ENCODE results near the gene TPT1.

Gene TPT1

DNA sequence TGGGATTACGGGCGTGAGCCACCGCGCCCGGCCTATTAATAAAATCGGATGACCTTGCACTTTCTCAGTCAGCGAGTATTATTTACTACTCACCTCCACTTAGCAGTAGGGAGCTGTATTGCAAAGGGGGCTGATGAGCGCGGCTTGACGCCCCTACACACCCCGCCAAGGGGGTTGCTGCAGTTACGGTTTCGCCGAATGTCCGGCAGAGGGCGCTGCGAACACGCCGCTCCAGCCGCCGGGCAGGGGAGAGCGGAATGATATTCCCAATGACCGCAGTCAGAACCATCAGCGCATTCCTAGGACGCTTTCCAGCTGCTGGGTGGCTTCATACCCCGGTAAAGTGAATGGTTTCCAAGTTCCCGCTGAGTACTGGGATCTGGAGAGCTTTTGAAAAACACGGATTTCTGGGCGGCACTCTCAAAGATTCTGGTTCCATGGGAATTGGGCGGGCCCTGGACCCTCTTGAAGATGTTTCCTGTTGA, 30.0 kb upstream of the TPT1 start:
- TF ChIP-seq, protein P1, sequence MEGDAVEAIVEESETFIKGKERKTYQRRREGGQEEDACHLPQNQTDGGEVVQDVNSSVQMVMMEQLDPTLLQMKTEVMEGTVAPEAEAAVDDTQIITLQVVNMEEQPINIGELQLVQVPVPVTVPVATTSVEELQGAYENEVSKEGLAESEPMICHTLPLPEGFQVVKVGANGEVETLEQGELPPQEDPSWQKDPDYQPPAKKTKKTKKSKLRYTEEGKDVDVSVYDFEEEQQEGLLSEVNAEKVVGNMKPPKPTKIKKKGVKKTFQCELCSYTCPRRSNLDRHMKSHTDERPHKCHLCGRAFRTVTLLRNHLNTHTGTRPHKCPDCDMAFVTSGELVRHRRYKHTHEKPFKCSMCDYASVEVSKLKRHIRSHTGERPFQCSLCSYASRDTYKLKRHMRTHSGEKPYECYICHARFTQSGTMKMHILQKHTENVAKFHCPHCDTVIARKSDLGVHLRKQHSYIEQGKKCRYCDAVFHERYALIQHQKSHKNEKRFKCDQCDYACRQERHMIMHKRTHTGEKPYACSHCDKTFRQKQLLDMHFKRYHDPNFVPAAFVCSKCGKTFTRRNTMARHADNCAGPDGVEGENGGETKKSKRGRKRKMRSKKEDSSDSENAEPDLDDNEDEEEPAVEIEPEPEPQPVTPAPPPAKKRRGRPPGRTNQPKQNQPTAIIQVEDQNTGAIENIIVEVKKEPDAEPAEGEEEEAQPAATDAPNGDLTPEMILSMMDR (IDR thresholded peaks at IDR 0.05; ENCODE audit: control extremely low read depth, extremely low read depth, low read depth, missing control alignments): peak; percentile 87
- peak; percentile 73 for DNase-seq (ENCODE audit: extremely low spot score)
- POLR2A ChIA-PET: no interaction called here
- CTCF ChIA-PET: interaction anchor here (0.7 to 5.9 kb wide), 35 partner anchors 9 to 324 kb away, joined by 3 to 35 read pairs (median 5); partner anchors contain the start of genes COG3 and TPT1

DNA sequence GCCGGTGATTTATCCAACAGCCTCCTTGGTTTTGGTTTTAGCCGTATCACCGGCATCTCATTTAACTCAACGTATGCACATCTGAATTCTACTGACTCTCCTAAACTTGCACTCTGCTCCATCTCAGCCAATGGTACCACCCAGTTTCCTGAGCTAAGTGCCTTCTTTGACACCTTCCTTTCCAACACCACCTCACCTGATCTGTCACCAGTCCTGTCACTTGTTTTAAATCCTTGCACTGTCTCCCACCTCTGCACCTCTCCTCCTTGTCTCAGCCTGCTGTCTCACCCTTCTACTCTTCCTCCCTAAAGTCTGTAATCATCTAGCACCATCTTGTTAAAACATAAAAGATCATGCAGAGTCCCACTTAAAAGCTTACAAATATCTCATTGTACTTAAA, 28.1 kb upstream of the TPT1 start:
- CTCF ChIA-PET: interaction anchor here (1.3 to 5.9 kb wide), 9 partner anchors 17 to 135 kb away, joined by 4 to 35 read pairs (median 11); partner anchors contain the start of genes COG3 and TPT1
- POLR2A ChIA-PET: no interaction called here
- DNase-seq (ENCODE audit: extremely low spot score): no peak
- TF ChIP-seq, protein P1 (IDR thresholded peaks at IDR 0.05; ENCODE audit: control extremely low read depth, extremely low read depth, low read depth, missing control alignments): no peak

DNA sequence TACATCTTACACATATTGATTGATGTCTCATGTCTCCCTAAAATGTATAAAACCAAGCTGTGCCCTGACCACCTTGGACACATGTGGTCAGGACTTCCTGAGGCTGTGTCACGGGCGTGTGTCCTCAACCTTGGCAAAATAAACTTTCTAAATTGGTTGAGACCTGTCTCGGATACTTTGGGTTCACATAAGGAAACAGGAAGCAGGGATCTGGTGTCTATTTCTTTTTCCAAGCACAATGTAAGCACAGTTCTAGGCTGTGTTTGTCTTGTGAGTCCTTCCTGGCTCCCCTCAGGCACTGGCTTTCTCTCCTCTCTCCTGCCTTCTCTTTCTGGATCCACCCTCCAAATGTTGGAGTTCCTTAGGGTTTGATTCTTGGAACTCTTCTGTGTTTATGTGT, 27.6 kb upstream of the TPT1 start:
- CTCF ChIA-PET: interaction anchor here (1.3 to 5.9 kb wide), 3 partner anchors 26 to 36 kb away, joined by 3 to 35 read pairs (median 11); partner anchors contain the start of gene TPT1
- TF ChIP-seq, protein P1 (IDR thresholded peaks at IDR 0.05; ENCODE audit: control extremely low read depth, extremely low read depth, low read depth, missing control alignments): no peak
- no peak for DNase-seq (ENCODE audit: extremely low spot score)
- POLR2A ChIA-PET: no interaction called here

DNA sequence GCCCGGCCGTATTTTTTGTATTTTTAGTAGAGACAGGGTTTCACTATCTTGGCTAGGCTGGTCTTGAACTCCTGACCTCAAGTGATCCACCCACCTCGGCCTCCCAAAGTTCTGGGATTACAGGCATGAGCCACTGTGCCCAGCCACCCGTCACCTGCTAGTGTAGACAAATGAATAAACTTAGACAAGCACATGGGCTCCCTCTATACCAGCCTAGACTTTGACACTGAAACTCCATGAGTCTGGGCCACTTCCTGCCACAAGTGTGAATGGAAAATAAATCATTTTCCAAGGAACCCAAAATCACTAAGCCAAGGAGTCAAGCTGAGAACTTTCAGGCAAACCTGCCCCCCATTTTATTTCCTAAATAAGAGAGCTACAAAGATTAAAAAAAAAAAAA, 27.0 kb upstream of the TPT1 start:
- ChIA-PET POLR2A (no interaction called here), CTCF (interaction anchor here (1.1 to 5.9 kb wide), 5 partner anchors 26 to 123 kb away, joined by 3 to 35 read pairs (median 3); partner anchors contain the start of gene TPT1)
- TF ChIP-seq, protein P1 (IDR thresholded peaks at IDR 0.05; ENCODE audit: control extremely low read depth, extremely low read depth, low read depth, missing control alignments): no peak
- no peak for DNase-seq (ENCODE audit: extremely low spot score)

DNA sequence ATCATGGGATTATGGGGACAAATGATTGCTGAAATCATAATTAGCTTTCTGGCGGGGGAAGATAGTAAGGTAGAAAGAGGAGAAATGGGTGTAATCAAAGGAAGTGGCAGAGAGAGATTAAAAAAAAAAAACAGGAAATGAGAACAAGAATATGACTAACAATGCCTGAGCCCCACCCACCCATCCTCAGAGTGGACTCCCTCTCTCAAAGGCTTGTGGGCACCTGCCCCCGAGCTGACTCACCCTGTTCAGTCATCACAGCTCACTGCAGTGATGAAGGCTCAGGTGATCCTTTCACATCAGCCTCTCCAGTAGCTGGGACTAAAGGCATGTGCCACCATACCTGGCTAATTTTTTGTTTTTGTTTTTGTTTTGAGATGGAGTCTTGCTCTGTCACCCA, 26.4 kb upstream of the TPT1 start:
- ChIA-PET POLR2A (no interaction called here), CTCF (interaction anchor here (1.1 to 5.9 kb wide), 4 partner anchors 28 to 123 kb away, joined by 3 to 35 read pairs (median 3); no protein-coding TSS in a partner anchor)
- peak; percentile 87 for DNase-seq (ENCODE audit: extremely low spot score)
- TF ChIP-seq, protein P1 (IDR thresholded peaks at IDR 0.05; ENCODE audit: control extremely low read depth, extremely low read depth, low read depth, missing control alignments): no peak

DNA sequence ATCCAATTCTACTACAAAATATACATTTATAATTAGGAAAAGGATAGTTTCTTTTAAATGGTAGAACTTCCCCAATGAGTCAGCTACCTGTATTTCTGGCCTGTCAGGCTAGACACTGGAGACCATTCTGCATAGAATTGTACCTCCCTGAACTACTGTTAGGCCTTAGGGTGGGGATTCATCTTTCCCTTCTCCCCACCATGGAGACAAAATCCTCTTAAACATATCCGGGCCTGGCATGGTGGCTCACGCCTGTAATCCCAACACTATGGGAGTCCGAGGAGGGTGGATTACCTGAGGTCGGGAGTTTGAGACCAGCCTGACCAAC, 24.5 kb upstream of the TPT1 start:
- no peak for DNase-seq (ENCODE audit: extremely low spot score)
- CTCF ChIA-PET: interaction anchor here (0.8 kb wide), 1 partner anchor 23 kb away, joined by 3 read pairs; no protein-coding TSS in a partner anchor
- TF ChIP-seq, protein P1 (IDR thresholded peaks at IDR 0.05; ENCODE audit: control extremely low read depth, extremely low read depth, low read depth, missing control alignments): no peak
- POLR2A ChIA-PET: no interaction called here
